H9 (cell line): Measurements from ENCODE around the gene PLXNA2. TPM values are rescaled to one million over a fixed set of nuclear protein-coding genes. Genes with fewer than 3 reads are reported as not detected.

ENCODE experiments used
- DNase-seq: peaks from one replicate; pipeline ENCODE4 v3.0.0-alpha.2; 2017
- H2AFZ ChIP-seq: one replicate; pipeline ENCODE4 v1.6.1; 2013; ENCODE audit warnings: mild to moderate bottlenecking, low read length, control low read depth, moderate library complexity
- H2AK5ac ChIP-seq: 2 replicates; pipeline ENCODE4 v1.6.1; 2013; ENCODE audit warnings: low read length, control low read depth, mixed read lengths; ENCODE audit not compliant: insufficient read length
- H2BK120ac ChIP-seq: one replicate; pipeline ENCODE4 v1.6.1; 2013; ENCODE audit warnings: low read depth, mild to moderate bottlenecking, low read length, control low read depth, inconsistent platforms; ENCODE audit not compliant: poor library complexity, severe bottlenecking
- H2BK12ac ChIP-seq: 2 replicates; pipeline ENCODE4 v1.6.1; 2013; ENCODE audit warnings: low read length, control low read depth, mixed read lengths, low read depth; ENCODE audit not compliant: insufficient read length
- H2BK15ac ChIP-seq: 2 replicates; pipeline ENCODE4 v1.6.1; 2013; ENCODE audit warnings: low read depth, low read length, control low read depth
- H2BK20ac ChIP-seq: one replicate; pipeline ENCODE4 v1.6.1; 2013; ENCODE audit warnings: low read depth, mild to moderate bottlenecking, low read length, control low read depth, inconsistent platforms; ENCODE audit not compliant: poor library complexity, severe bottlenecking
- H2BK5ac ChIP-seq: 2 replicates; pipeline ENCODE4 v1.6.1; 2013; ENCODE audit warnings: low read length, control low read depth, mixed read lengths; ENCODE audit not compliant: insufficient read length
- H3K14ac ChIP-seq: 2 replicates; pipeline ENCODE4 v1.6.1; 2013; ENCODE audit warnings: low read length, control low read depth; ENCODE audit not compliant: insufficient read depth
- H3K18ac ChIP-seq: 2 replicates; pipeline ENCODE4 v1.6.1; 2013; ENCODE audit warnings: low read depth, mild to moderate bottlenecking, mixed read lengths, low read length, control low read depth; ENCODE audit not compliant: insufficient read length
- H3K23ac ChIP-seq: 2 replicates; pipeline ENCODE4 v1.6.1; 2013; ENCODE audit warnings: low read length, control low read depth, mixed read lengths, low read depth; ENCODE audit not compliant: insufficient read length
- H3K23me2 ChIP-seq: 2 replicates; pipeline ENCODE4 v1.6.1; 2013; ENCODE audit warnings: low read depth, mild to moderate bottlenecking, mixed read lengths, low read length, control low read depth; ENCODE audit not compliant: insufficient read length, poor library complexity, severe bottlenecking
- H3K27ac ChIP-seq: 2 replicates; pipeline ENCODE4 v1.5.1; 2013; ENCODE audit warnings: low read length, control low read depth, mixed read lengths, low read depth; ENCODE audit not compliant: insufficient read length
- H3K27me3 ChIP-seq: 2 replicates; pipeline ENCODE4 v1.6.1; 2013; ENCODE audit warnings: low read length, control low read depth, inconsistent platforms; ENCODE audit not compliant: insufficient read depth
- H3K4ac ChIP-seq: 2 replicates; pipeline ENCODE4 v1.6.1; 2013; ENCODE audit warnings: low read depth, mild to moderate bottlenecking, control low read depth, inconsistent platforms, low read length, moderate library complexity
- H3K4me1 ChIP-seq: 2 replicates; pipeline ENCODE4 v1.6.1; 2013; ENCODE audit warnings: low read length, control low read depth, inconsistent platforms; ENCODE audit not compliant: insufficient read depth
- H3K4me2 ChIP-seq: 2 replicates; pipeline ENCODE4 v1.6.1; 2013; ENCODE audit warnings: low read length, control low read depth, mixed read lengths; ENCODE audit not compliant: insufficient read length, insufficient read depth
- H3K56ac ChIP-seq: 2 replicates; pipeline ENCODE4 v1.6.1; 2013; ENCODE audit warnings: low read depth, mild to moderate bottlenecking, mixed read lengths, low read length, control low read depth; ENCODE audit not compliant: insufficient read length
- H3K79me1 ChIP-seq: 2 replicates; pipeline ENCODE4 v1.6.1; 2013; ENCODE audit warnings: low read depth, mild to moderate bottlenecking, moderate library complexity, low read length, control low read depth, inconsistent platforms; ENCODE audit not compliant: insufficient read depth, poor library complexity, severe bottlenecking
- H3K79me2 ChIP-seq: 2 replicates; pipeline ENCODE4 v1.6.1; 2013; ENCODE audit warnings: low read length, control low read depth, inconsistent platforms; ENCODE audit not compliant: insufficient read depth
- H3K9ac ChIP-seq: 2 replicates; pipeline ENCODE4 v1.6.1; 2013; ENCODE audit warnings: low read length, control low read depth, mixed read lengths; ENCODE audit not compliant: insufficient read length; ENCODE audit errors: extremely low read depth
- H3K9me3 ChIP-seq: one replicate; pipeline ENCODE4 v1.6.1; 2013; ENCODE audit warnings: low read depth, low read length, inconsistent platforms; ENCODE audit not compliant: control insufficient read depth
- H3T11ph ChIP-seq: one replicate; pipeline ENCODE4 v1.6.1; 2013; ENCODE audit warnings: mild to moderate bottlenecking, low read length, control low read depth, inconsistent platforms
- H4K20me1 ChIP-seq: one replicate; pipeline ENCODE4 v1.6.1; 2013; ENCODE audit not compliant: control insufficient read depth, insufficient read length, insufficient read depth
- H4K5ac ChIP-seq: 2 replicates; pipeline ENCODE4 v1.6.1; 2013; ENCODE audit warnings: low read depth, mild to moderate bottlenecking, mixed read lengths, low read length, control low read depth; ENCODE audit not compliant: insufficient read length
- H4K8ac ChIP-seq: replicated peaks from 2 replicates; pipeline ENCODE4 v1.6.1; 2013; ENCODE audit warnings: low read length, control low read depth, mixed read lengths, low read depth; ENCODE audit not compliant: insufficient read length
- H4K91ac ChIP-seq: 2 replicates; pipeline ENCODE4 v1.6.1; 2013; ENCODE audit warnings: low read depth, mild to moderate bottlenecking, moderate library complexity, mixed read lengths, low read length, control low read depth; ENCODE audit not compliant: insufficient read length
- H3K27ac Mint-ChIP-seq, 3 experiments: 2 replicates in 2 of 3; 3 replicates in 1 of 3; pipeline ENCODE4 v1.8.0; 2020 to 2021; ENCODE audit warnings: mixed read lengths in 3 of 3, mild to moderate bottlenecking in 1 of 3, moderate library complexity in 1 of 3
- H3K27me3 Mint-ChIP-seq: 2 replicates; pipeline ENCODE4 v1.8.0; 2021; ENCODE audit warnings: low read depth, mild to moderate bottlenecking, moderate library complexity, mixed read lengths
- H3K36me3 Mint-ChIP-seq, 3 experiments: 2 replicates in 2 of 3; 3 replicates in 1 of 3; pipeline ENCODE4 v1.8.0; 2020 to 2021; ENCODE audit warnings: low read depth in 3 of 3, mixed read lengths in 3 of 3; ENCODE audit not compliant: insufficient read depth in 1 of 3
- H3K4me1 Mint-ChIP-seq, 2 experiments: 2 replicates each; pipeline ENCODE4 v1.8.0; 2020; ENCODE audit warnings: mixed read lengths in 2 of 2
- H3K4me3 Mint-ChIP-seq, 2 experiments: 2 replicates in 1 of 2; 3 replicates in 1 of 2; pipeline ENCODE4 v1.8.0; 2020 to 2021; ENCODE audit warnings: mild to moderate bottlenecking in 2 of 2, mixed read lengths in 2 of 2, moderate library complexity in 1 of 2
- H3K9me3 Mint-ChIP-seq, 2 experiments: 2 replicates in 1 of 2; 3 replicates in 1 of 2; pipeline ENCODE4 v1.8.0; 2020; ENCODE audit warnings: mild to moderate bottlenecking in 2 of 2, mixed read lengths in 2 of 2, moderate library complexity in 1 of 2
- CTCF ChIP-seq: fragments of 200-600 bp; sonication (generic); conservative IDR thresholded peaks from 3 replicates; pipeline ENCODE4 v1.8.0; 2021; ENCODE audit warnings: antibody characterized with exemption, mild to moderate bottlenecking
- WGBS: extraction: QIAGEN DNeasy Blood & Tissue Kit; methylation state at CpG from one replicate; pipeline ENCODE4 v1.1.7; 2013; ENCODE audit warnings: missing lambda C conversion rate, low lambda C conversion rate, mixed read lengths; ENCODE audit not compliant: insufficient read length; ENCODE audit errors: extremely low coverage; 5-methylcytosine and 5-hydroxymethylcytosine counted together
- total RNA-seq: library from RNA; stranded (reverse); gene quantifications from 2 replicates; pipeline ENCODE4 v1.2.1, GENCODE V29; 2021

Gene PLXNA2
- total RNA-seq, 1 experiment from 2014 or later: 0.57 TPM

GRCh38 chr1:208142590-208143382, 101.4 kb downstream of the PLXNA2 start:
- peaks cover 11 to 12% of the 10 kb centered on the region in 2 experiments for H3K4me1 Mint-ChIP-seq
- no peak overlapping the region for H3K56ac ChIP-seq
- no peaks in the 10 kb centered on the region for H3K9me3 ChIP-seq
- H3K27me3 ChIP-seq: no peaks in the 10 kb centered on the region
- no peak overlapping the region for H4K8ac ChIP-seq
- H3T11ph ChIP-seq: no peak overlapping the region
- DNase-seq: no peak
- no peak for TF ChIP-seq CTCF
- H2BK15ac ChIP-seq: no peak overlapping the region
- H4K91ac ChIP-seq: no peak overlapping the region
- H3K9me3 Mint-ChIP-seq: no peaks in the 10 kb centered on the region
- H3K4me1 ChIP-seq: no peaks in the 10 kb centered on the region
- H3K27me3 Mint-ChIP-seq: no peaks in the 10 kb centered on the region; the same call in none of the 2 replicates
- no CpG with 5 or more reads among the region's 5 CpGs for WGBS
- H3K79me2 ChIP-seq: no peaks in the 10 kb centered on the region
- no peak overlapping the region for H3K9ac ChIP-seq
- no peak overlapping the region for H2AFZ ChIP-seq
- H2BK12ac ChIP-seq: no peak overlapping the region
- no peak overlapping the region for H3K18ac ChIP-seq
- H3K4ac ChIP-seq: no peak overlapping the region
- no peak overlapping the region for H3K14ac ChIP-seq
- no peaks in the 10 kb centered on the region; a peak in 1 of 7 replicates for H3K36me3 Mint-ChIP-seq
- H3K4me2 ChIP-seq: no peak overlapping the region
- H3K79me1 ChIP-seq: no peaks in the 10 kb centered on the region
- no peak overlapping the region for H3K27ac Mint-ChIP-seq
- no peaks in the 10 kb centered on the region for H4K20me1 ChIP-seq
- no peak overlapping the region for H3K27ac ChIP-seq
- H3K23ac ChIP-seq: no peak overlapping the region
- no peak overlapping the region for H4K5ac ChIP-seq
- no peak overlapping the region for H2BK120ac ChIP-seq
- H2BK5ac ChIP-seq: no peak overlapping the region
- H3K4me3 Mint-ChIP-seq: no peak overlapping the region
- H2BK20ac ChIP-seq: no peak overlapping the region
- H2AK5ac ChIP-seq: no peak overlapping the region
- H3K23me2 ChIP-seq: no peaks in the 10 kb centered on the region
